HG03457 (cell line): Measurements from ENCODE around the gene EGLN2.
"Not testable (repeated sequence)": the region's sequence is repeated elsewhere in the genome, so short reads cannot be mapped to it uniquely, and the experiment has no call there.

Experiments
- ATAC-seq: cut with Tn5 transposase; IDR thresholded peaks from one replicate; pipeline ENCODE4 v1.9.1; 2021; ENCODE audit warnings: moderate number of reproducible peaks; ENCODE audit not compliant: unreplicated experiment

EGLN2 gene

GRCh38 chr19:40776364-40776763 lies 22.6 kb upstream of the EGLN2 start:
- no peak for ATAC-seq

DNA sequence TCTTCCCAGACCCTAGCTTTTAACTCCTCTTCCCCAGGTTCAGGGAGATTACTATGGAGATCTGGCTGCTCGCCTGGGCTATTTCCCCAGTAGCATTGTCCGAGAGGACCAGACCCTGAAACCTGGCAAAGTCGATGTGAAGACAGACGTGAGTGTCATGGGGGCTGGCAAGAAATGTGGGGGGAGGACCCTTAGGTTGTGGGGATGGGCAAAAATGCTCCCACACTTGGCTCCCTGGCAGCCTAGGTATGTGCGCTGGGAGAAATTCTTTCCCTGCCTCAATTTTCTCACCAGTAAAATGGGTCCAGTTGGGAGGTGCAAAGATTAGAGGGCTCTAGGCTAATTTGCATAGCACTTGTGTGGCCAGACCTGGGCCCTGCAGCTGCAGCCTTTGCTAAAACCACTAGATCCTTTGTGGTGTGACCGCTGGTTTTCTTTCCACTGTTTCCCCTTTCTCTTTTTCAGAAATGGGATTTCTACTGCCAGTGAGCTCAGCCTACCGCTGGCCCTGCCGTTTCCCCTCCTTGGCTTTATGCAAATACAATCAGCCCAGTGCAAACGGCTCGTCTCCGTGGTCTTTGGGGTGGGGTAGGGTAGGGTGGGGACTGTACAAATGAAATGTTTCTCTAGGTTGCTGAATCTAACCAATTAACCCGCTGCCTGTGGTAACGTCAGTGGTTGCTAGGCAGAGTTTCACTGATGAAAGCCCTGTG lies 21.9 kb upstream of the EGLN2 start:
- ATAC-seq = peak; percentile 59

GRCh38 chr19:40777645-40777936 lies 21.4 kb upstream of the EGLN2 start:
- ATAC-seq = no peak

- ATAC-seq = peak; percentile 41
Measured at GRCh38 chr19:40777937-40778705, 20.9 kb upstream of the EGLN2 start, which contains the start of gene RAB4B. Gene RAB4B (plus strand): TSS chr19:40778247. CDS start chr19:40778376, 129 bp downstream.

DNA sequence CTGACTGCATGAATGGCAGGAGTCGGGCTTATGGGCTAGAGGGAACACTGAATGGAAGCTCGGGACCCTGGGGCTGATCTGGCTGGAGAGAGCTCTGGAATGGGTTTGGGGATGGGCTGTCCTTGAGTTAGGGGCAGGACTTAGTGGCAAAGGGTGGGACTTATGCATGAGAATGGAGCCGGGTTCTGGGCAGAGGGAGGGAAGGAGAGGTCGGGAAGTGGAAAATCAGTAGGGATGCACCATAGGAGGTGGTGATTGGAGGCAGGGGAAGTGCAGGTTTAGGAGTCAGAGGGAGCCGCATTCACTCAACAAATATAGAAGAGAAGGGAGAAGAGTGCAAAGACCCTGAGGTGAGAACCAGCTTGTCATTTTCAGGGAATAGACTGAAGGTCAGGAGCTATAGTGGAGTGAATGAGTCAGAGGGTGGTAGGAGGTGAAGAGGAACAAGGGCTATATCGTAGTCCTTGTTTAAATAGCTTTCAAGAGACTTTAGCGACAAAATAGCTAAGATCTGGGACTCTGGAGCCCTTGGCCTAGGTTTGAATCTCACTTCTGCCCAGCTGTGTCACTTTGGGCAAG lies 20.2 kb upstream of the EGLN2 start:
- no peak for ATAC-seq

GRCh38 chr19:40780582-40780981 lies 18.4 kb upstream of the EGLN2 start:
- no peak for ATAC-seq

GRCh38 chr19:40781140-40781539 lies 17.9 kb upstream of the EGLN2 start:
- no peak for ATAC-seq

DNA sequence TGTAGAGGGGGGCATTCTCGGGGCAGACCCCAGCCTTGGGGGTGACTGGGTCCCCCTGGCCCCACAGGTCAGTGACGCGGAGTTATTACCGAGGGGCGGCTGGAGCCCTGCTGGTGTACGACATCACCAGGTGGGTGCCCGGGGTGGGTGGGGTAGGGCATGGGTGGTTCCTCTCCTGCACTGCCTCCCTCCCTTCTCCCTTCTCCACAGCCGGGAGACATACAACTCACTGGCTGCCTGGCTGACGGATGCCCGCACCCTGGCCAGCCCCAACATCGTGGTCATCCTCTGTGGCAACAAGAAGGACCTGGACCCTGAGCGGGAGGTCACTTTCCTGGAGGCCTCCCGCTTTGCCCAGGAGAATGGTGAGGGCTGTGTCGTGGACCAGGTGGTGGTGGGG lies 15.3 kb upstream of the EGLN2 start:
- no peak for ATAC-seq

- ATAC-seq = not testable (repeated sequence)
Measured at GRCh38 chr19:40784146-40784545, 14.8 kb upstream of the EGLN2 start.

DNA sequence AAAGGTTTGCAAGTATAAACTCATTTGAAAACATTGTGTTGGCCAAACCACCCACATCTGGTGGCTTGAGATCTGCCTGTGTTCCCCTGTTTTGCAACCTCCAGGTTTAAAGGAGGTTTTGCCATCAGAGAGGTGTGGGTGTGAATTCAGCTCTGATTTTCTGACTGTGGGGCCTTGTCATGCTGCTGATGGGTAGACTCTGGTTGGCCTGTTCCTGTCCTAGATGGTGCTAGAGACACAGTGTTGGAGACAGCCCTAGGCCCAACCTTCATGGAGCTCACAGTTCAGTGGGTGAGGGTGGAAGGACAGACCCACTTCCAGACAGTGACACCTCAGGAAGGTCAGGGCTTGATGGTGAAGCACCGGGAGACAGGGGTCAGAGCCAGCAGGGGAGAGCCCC lies 13.5 kb upstream of the EGLN2 start:
- no peak for ATAC-seq

DNA sequence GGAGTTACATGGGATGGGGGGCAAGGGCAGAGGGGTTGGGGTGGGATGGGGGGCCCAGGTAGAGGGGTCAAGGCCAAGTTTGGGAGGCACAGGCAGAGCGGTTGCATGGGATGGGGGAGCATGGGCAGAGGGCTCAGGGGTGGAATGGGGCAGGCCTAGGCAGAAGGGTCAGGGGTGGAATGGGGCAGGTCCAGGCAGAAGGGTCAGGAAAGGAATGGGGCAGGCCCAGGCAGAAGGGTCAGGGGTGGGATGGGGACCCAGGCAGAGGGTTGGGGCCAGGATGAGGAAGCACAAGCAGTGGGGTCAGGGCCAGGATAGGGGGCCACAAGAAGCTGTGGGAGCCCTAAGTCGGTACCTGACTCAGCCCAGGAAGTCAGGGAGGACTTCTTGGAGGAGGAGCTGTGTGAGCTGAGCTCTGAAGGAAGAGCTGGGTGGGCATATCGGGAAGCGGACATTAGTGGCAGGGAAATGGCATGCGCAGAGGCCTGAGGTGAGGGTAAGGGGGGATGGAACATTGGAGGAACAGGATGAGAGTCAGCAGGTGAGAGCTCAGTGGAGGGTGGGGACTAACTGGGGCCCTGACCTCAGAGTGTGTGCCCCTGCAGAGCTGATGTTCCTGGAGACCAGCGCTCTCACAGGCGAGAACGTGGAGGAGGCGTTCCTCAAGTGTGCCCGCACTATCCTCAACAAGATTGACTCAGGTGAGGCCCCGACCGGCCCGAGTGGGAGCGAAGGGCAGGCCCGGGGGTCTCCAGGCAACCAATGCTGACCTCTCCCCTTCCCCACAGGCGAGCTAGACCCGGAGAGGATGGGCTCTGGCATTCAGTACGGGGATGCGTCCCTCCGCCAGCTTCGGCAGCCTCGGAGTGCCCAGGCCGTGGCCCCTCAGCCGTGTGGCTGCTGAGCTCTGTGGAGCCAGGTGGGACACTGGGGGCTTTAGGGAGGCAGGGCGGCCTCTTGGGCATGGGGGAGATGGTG lies 12.6 kb upstream of the EGLN2 start:
- no peak for ATAC-seq

DNA sequence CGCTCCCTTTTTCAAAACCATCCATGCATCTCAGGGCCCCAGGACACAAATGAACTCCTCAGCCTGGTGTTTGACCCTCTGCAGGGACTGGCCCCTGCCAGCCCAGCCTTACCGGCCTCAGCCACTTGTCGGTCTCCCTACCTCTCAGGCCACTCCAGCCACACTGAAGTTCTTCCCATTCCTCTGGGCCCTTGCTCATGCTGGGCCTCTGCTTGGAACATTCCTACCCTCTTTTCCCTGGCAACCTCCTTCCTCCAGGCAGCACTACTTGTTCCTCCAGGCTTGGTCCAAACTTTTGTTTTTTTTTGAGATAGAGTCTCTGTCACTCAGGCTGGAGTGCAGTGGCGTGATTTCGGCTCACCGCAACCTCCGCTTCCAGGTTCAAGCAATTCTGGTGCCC lies 7.6 kb upstream of the EGLN2 start:
- ATAC-seq = no peak

- ATAC-seq = no peak
Measured at GRCh38 chr19:40791996-40792395, 7.0 kb upstream of the EGLN2 start.

DNA sequence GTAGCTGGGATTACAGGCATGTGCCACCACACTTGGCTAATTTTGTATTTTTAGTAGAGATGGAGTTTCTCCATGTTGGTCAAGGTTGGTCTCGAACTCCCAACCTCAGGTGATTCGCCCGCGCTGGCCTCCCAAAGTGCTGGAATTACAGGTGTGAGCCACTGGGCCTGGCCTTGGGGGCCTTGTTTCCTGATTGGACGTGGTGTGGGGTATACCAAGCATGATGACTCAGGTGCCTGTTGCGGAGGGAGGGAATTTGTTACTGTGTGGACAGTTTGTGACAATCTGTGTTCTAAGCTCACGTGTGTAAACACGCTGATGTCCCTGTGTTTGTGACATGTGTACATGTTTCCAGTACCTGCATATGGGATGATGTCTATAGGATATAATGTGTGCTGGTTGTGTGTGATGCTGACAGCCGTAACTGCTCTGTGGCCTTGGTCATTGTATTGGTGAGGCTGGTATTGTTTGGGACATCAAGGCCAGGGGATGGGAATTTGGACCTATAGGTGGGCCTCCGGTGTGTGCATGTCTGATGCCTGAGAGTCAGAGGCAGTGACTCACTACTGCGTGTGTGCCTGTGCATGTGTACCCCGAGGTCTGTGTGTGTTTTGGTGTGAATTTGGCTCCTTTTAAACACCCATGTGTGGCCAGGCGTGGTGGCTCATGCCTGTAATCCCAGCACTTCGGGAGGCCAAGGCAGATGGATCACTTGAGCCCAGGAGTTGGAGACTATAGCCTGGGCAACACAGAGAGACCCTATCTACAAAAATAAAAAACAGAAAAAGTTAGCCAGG lies 1.6 kb upstream of the EGLN2 start:
- ATAC-seq = no peak

DNA sequence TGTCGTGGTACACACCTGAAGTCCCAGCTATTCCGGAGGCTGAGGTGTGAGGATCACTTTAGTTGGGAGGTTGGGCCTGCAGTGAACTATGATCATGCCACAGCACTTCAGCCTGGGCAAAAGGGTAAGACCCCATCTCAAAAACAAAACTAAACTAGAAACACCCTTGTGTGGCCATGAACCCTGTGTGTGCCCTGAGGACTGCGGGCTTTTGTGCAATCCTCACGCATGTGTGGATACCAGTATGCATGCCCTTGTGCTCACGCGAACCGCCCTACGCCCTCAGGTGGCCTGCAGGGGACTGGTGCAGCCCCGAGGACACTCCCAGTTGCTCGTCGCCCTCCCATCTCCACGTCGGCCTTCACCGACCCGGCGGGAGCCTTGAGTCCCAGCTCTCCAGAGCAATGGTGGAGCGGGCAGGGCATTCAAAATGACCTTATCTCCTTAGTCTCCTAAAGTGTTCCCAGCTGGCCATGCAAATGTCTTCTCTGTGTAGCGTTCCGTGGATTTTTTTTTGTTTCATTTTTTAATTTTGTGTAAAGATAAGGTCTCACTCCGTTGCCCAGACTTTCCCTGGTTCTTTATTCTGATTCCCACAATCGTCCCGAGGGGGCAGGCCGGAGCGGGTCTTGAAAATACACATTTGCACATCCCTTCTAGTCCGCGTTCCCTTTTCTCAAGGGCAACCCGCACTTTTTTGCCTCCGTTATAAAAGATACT lies 868 bp upstream of the EGLN2 start:
- peak; percentile 8 for ATAC-seq

- ATAC-seq = no peak
Measured at GRCh38 chr19:40799558-40800338, 757 bp downstream of the EGLN2 start.

GRCh38 chr19:40800339-40800996 lies 1.5 kb downstream of the EGLN2 start:
- ATAC-seq = no peak

- no peak for ATAC-seq
Measured at GRCh38 chr19:40800997-40801377, 2.0 kb downstream of the EGLN2 start.
